Kidney (tissue), 14 donors: Measurements from ENCODE around the gene HK1. TPM values are rescaled to one million over a fixed set of nuclear protein-coding genes. Genes with fewer than 3 reads are reported as not detected.

Experiments used
- DNase-seq, 5 donors: peaks; one replicate each; pipeline ENCODE4 v3.0.0-alpha.2; 2013 to 2020
- FAIRE-seq: peaks from 2 replicates; lab custom pipeline; 2012; peaks lifted over from hg19 to GRCh38; lab: Jason Lieb, UNC
- H3K27ac ChIP-seq, 2 donors: one replicate each; pipeline ENCODE4 v1.7.0; 2013; ENCODE audit warnings: low read depth in 2 of 2, low read length in 2 of 2, inconsistent platforms in 1 of 2
- H3K27me3 ChIP-seq: one replicate; pipeline ENCODE4 v1.7.1; 2013; ENCODE audit warnings: low read length, inconsistent platforms; ENCODE audit not compliant: control insufficient read depth, insufficient read depth
- H3K36me3 ChIP-seq, 3 donors: one replicate each; pipeline versions ENCODE4 v1.7.0 to v1.7.1; 2013; ENCODE audit warnings: low read length in 3 of 3, control low read depth in 1 of 3, inconsistent platforms in 1 of 3; ENCODE audit not compliant: insufficient read depth in 3 of 3, control insufficient read depth in 2 of 3
- H3K4me1 ChIP-seq, 3 donors: one replicate each; pipeline versions ENCODE4 v1.7.0 to v1.7.1; 2013; ENCODE audit warnings: low read length in 3 of 3, inconsistent platforms in 1 of 3, low read depth in 1 of 3; ENCODE audit not compliant: control insufficient read depth in 2 of 3, insufficient read depth in 2 of 3
- H3K4me3 ChIP-seq, 3 donors: one replicate each; pipeline versions ENCODE4 v1.7.0 to v1.8.1; 2013; ENCODE audit warnings: low read length in 3 of 3, control low read depth in 1 of 3, inconsistent platforms in 1 of 3
- H3K9ac ChIP-seq, 3 donors: one replicate each; pipeline versions ENCODE4 v1.7.0 to v1.7.1; 2013; ENCODE audit warnings: low read length in 3 of 3, control low read depth in 1 of 3, inconsistent platforms in 1 of 3
- H3K9me3 ChIP-seq, 3 donors: one replicate each; pipeline versions ENCODE4 v1.7.0 to v1.7.1; 2013; ENCODE audit warnings: low read length in 3 of 3, control low read depth in 1 of 3, inconsistent platforms in 1 of 3; ENCODE audit not compliant: control insufficient read depth in 2 of 3, insufficient read depth in 1 of 3
- CTCF ChIP-seq: IDR thresholded peaks from 3 replicates; pipeline ENCODE4 v1.5.1; 2012; ENCODE audit warnings: mild to moderate bottlenecking, moderate library complexity, borderline replicate concordance; ENCODE audit not compliant: insufficient read depth; ENCODE audit errors: extremely low read depth
- intact Hi-C: fragments of 100-400 bp; cut with DNase I; formaldehyde crosslinking; loops from one replicate; pipeline ENCODE4 v1.11.1; 2022
- polyA plus RNA-seq: library from polyadenylated mRNA; stranded (reverse); fragments of 350-450 nt; fragmentation: Illumina TruSeq; extraction: RNeasy Lipid Tissue Mini Kit (QIAGEN cat#74804); gene quantifications from one replicate; pipeline ENCODE4 v1.2.3, GENCODE V29; 2014; ENCODE audit warnings: low read depth, low replicate concordance; ENCODE audit not compliant: insufficient read depth
- total RNA-seq: library from RNA; stranded (reverse); fragmentation: NEBNext Ultra II Directional; extraction: Animal tissue kit (Norgen Biotek cat#: 25700); gene quantifications from one replicate; pipeline ENCODE4 v1.2.1, GENCODE V29; 2021
- donor health status: control.
- donor health status: control.
- donor health status: control.
- donor health status: control.
- donor health status: control.
- donor health status: DM: yes; HTN: yes; CAD: no.
- donor health status: Normal renal cell carcinoma (clear cell type).

Gene HK1
- total and polyA plus RNA-seq, 2 donors from 2014 or later = 35.9 to 84.9 TPM

DNA sequence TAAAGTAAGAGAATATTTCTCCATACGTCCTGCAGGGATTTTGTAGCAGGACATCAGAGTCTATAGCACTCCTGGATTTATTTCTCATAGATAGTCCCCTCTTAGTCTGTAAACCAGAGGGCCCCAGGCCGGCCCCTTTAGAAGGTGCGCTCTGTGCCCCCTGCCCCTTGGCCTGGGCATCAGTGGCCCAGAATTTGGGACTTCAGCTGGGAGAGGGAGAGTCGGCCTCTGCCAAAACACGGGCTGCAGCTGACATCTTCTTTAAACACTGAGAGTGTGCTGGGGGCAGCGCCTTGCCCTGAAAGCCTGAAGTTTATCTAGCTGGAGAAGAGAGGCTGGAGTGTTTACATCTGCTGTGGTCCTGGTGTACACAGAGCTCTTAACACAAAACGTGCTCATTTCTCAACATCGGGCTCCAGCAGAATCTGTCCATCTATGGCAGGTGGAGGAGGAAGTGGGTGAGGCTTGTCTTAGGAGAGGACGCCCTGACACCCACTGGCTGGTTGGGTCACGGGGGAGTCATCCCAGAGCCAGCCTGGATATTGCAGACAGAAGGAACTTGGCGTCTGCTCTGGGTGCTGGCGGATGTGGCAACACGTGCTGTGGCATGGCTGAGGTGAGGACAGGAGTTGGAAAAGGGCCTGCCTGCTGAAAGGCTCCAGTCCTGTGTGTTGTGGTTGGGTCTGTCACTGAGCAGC, 143.5 kb downstream of the HK1 start:
- Histone ChIP-seq H3K4me3 (no peak overlapping the region), H3K36me3 (no peaks in the 10 kb centered on the region), H3K9me3 (no peaks in the 10 kb centered on the region), H3K9ac (no peak overlapping the region), H3K27ac (no peak overlapping the region), H3K4me1 (peaks cover 0 to 6% (median 0%) of the 10 kb centered on the region in 3 donors), H3K27me3 (no peaks in the 10 kb centered on the region)
- FAIRE-seq (no peak), DNase-seq (no peak)
- no peak for TF ChIP-seq CTCF
- intact Hi-C loops = no loop called here

DNA sequence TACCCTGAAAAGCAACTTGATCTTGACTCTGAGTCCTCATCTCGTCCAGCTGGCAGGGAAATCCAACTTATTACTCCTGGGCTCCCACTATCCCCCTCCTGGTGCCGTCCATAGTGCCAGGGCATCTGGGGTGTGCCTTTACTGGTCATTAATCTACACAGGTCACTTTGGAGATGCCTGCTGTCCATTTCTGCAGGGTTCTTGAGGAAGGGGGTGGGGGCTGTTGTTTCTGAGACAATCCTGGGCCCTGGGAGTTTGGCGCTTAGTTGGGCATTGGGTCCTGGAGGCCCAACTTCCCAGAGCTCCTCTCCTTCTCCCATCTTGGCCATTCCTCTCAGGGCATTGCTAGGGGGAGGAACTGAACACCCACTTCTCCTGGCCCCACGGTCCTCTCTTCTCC, 144.4 kb downstream of the HK1 start:
- DNase-seq (peak in 1 of 5 donors; percentile 25), FAIRE-seq (no peak)
- H3K27me3 ChIP-seq = no peaks in the 10 kb centered on the region
- no peak overlapping the region for H3K4me3 ChIP-seq
- H3K9me3 ChIP-seq = no peaks in the 10 kb centered on the region
- H3K27ac ChIP-seq = no peak overlapping the region
- no peaks in the 10 kb centered on the region for H3K36me3 ChIP-seq
- intact Hi-C loops = no loop called here
- no peak for TF ChIP-seq CTCF
- no peak overlapping the region for H3K9ac ChIP-seq
- peaks cover 0 to 6% (median 0%) of the 10 kb centered on the region in 3 donors for H3K4me1 ChIP-seq

DNA sequence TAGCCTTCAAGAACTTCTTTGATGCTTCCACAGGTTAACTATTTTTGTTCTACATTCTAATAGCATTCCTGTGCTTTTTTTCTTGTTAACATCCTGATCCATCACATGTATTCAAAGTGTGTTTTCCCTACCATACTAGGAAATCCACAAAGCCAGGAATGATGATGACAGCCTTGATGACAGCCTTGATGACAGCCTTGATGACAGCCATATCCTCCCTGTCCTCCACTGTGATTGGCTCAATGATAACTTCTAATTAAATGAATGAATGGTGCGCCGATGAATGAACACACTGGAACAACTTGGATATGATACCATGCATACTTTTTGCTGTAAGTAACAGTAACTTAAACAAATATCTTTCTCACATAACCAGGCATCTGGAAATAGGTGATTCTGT, 146.7 kb downstream of the HK1 start:
- TF ChIP-seq CTCF = no peak
- H3K4me1 ChIP-seq = peaks cover 0 to 6% (median 0%) of the 10 kb centered on the region in 3 donors
- no peak overlapping the region for H3K27ac ChIP-seq
- DNase-seq = no peak
- H3K36me3 ChIP-seq = no peaks in the 10 kb centered on the region
- FAIRE-seq = no peak
- H3K9ac ChIP-seq = no peak overlapping the region
- no peaks in the 10 kb centered on the region for H3K9me3 ChIP-seq
- no peaks in the 10 kb centered on the region for H3K27me3 ChIP-seq
- no peak overlapping the region for H3K4me3 ChIP-seq
- intact Hi-C loops = loop anchor here (5.0 kb wide), 1 partner anchor 82 kb away; no protein-coding TSS in a partner anchor
